ENCODE results near the gene MACROD2.
"Not testable (repeated sequence)": the region's sequence is repeated elsewhere in the genome, so short reads cannot be mapped to it uniquely, and the experiment has no call there.

MACROD2 gene

GRCh38 chr20:14199111-14199510, 203.8 kb downstream of the MACROD2 start:
- TF ChIP-seq CTCF (IDR thresholded peaks at IDR 0.05; ENCODE audit: low read depth, low read length), result no peak
- no peak for DNase-seq (ENCODE audit: extremely low read depth, low read depth)

- DNase-seq (ENCODE audit: extremely low read depth, low read depth), result no peak
- TF ChIP-seq CTCF (IDR thresholded peaks at IDR 0.05; ENCODE audit: low read depth, low read length), result no peak
Observed at GRCh38 chr20:14203657-14204056, 208.3 kb downstream of the MACROD2 start.

- TF ChIP-seq CTCF (IDR thresholded peaks at IDR 0.05; ENCODE audit: low read depth, low read length), result no peak
- no peak for DNase-seq (ENCODE audit: extremely low read depth, low read depth)
Observed at GRCh38 chr20:14207591-14207990, 212.3 kb downstream of the MACROD2 start.

GRCh38 chr20:14208956-14209355, 213.6 kb downstream of the MACROD2 start:
- DNase-seq (ENCODE audit: extremely low read depth, low read depth), result no peak
- TF ChIP-seq CTCF (IDR thresholded peaks at IDR 0.05; ENCODE audit: low read depth, low read length), result no peak

- no peak for DNase-seq (ENCODE audit: extremely low read depth, low read depth)
- no peak for TF ChIP-seq CTCF (IDR thresholded peaks at IDR 0.05; ENCODE audit: low read depth, low read length)
Observed at GRCh38 chr20:14210146-14210545, 214.8 kb downstream of the MACROD2 start.

DNA sequence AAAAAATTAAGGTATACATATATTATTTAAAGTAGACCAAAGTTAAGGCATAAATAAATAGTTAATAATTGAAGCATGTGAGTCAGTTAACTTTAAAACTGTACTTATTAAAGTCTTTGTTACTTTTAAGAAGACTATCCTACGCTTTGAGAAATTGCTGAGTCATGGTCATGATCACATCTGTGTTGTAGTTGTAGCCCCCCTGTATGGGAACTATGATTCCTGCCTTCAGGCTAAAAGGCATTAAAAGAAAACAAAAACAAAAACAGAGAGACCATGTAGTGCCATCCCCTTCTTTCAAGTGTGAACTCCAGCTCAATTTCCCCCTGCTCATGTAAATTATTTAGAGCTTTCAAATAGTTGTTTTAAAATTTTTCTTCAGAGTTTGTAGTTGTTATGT, 218.7 kb downstream of the MACROD2 start:
- no peak for TF ChIP-seq CTCF (IDR thresholded peaks at IDR 0.05; ENCODE audit: low read depth, low read length)
- DNase-seq (ENCODE audit: extremely low read depth, low read depth), result no peak

- not testable (repeated sequence) for DNase-seq (ENCODE audit: extremely low read depth, low read depth)
Observed at GRCh38 chr20:14215880-14216279, 220.6 kb downstream of the MACROD2 start.

- no peak for TF ChIP-seq CTCF (IDR thresholded peaks at IDR 0.05; ENCODE audit: low read depth, low read length)
- no peak for DNase-seq (ENCODE audit: extremely low read depth, low read depth)
Observed at GRCh38 chr20:14219801-14220461, 224.6 kb downstream of the MACROD2 start.

All from AG09319 (cell line).